A549 (cell line): Measurements from ENCODE around the gene CARMIL1. TPM values are rescaled to one million over a fixed set of nuclear protein-coding genes. Genes with fewer than 3 reads are reported as not detected.

Experiments
- ATAC-seq, 2 experiments: fragments of 200-7000 bp in 1 of 2; fragments of >200 bp in 1 of 2; cut with Nextera tagmentation in 1 of 2; cut with Tn5 transposase in 1 of 2; 3 replicates each; pipeline versions ENCODE4 v1.8.0 to v1.9.1; 2018 to 2020; ENCODE audit warnings: mild to moderate bottlenecking in 1 of 2, moderate library complexity in 1 of 2
- CTCF ChIA-PET: fragments of 300-600 bp; sonication (Branson Sonifier 250); formaldehyde crosslinking; extraction: SDS; loops from one replicate; lab custom pipeline; 2021; ENCODE audit warnings: antibody characterized with exemption, inconsistent platforms; lab: Yijun Ruan, JAX
- POLR2A ChIA-PET: fragments of 350-600 bp; formaldehyde crosslinking; extraction: SDS; loops from one replicate; lab custom pipeline; 2021; ENCODE audit warnings: antibody characterized with exemption, inconsistent platforms; lab: Yijun Ruan, JAX
- DNase-seq, 2 experiments: peaks; one replicate each; pipeline versions ENCODE4 v3.0.0 to v3.0.0-alpha.2; 2011 to 2016; ENCODE audit warnings: low read depth in 1 of 2, low spot score in 1 of 2
- FAIRE-seq: peaks from 2 replicates; lab custom pipeline; 2011; peaks lifted over from hg19 to GRCh38; lab: Jason Lieb, UNC
- H3K27ac ChIP-seq, 2 experiments: fragments of >200 bp; sonication (Bioruptor Twin); formaldehyde crosslinking; 3 replicates each; pipeline ENCODE4 v1.5.1; 2016 to 2017
- H3K4me1 ChIP-seq: fragments of >200 bp; sonication (Bioruptor Twin); formaldehyde crosslinking; 3 replicates; pipeline ENCODE4 v1.6.1; 2016
- H3K4me2 ChIP-seq: fragments of >200 bp; sonication (Bioruptor Twin); formaldehyde crosslinking; 3 replicates; pipeline ENCODE4 v1.6.1; 2016
- H3K4me3 ChIP-seq: fragments of >200 bp; sonication (Bioruptor Twin); formaldehyde crosslinking; 3 replicates; pipeline ENCODE4 v1.5.1; 2016
- H3K9me3 ChIP-seq: fragments of >200 bp; sonication (Bioruptor Twin); formaldehyde crosslinking; 3 replicates; pipeline ENCODE4 v1.6.1; 2016
- BCL3 ChIP-seq: fragments of >200 bp; sonication (Bioruptor Twin); formaldehyde crosslinking; IDR thresholded peaks from 3 replicates; pipeline ENCODE4 v1.6.1; 2016
- CBX8 ChIP-seq: fragments of 200-600 bp; sonication (generic); IDR thresholded peaks from 2 replicates; pipeline ENCODE4 v1.6.1; 2016
- CHD4 ChIP-seq: fragments of 200-600 bp; sonication (generic); IDR thresholded peaks from 2 replicates; pipeline ENCODE4 v1.6.1; 2016; ENCODE audit warnings: antibody characterized with exemption, mild to moderate bottlenecking, borderline replicate concordance
- EHMT2 ChIP-seq: fragments of 200-600 bp; sonication (generic); IDR thresholded peaks from 2 replicates; pipeline ENCODE4 v1.6.1; 2016; ENCODE audit warnings: antibody characterized with exemption, low read depth, mild to moderate bottlenecking, moderate library complexity
- ESRRA ChIP-seq: fragments of 150-350 bp; IDR thresholded peaks from 2 replicates; pipeline ENCODE4 v1.6.1; 2014; ENCODE audit warnings: mild to moderate bottlenecking, low read length, borderline replicate concordance
- FOSB ChIP-seq: fragments of 250-450 bp; sonication (Bioruptor Pico); IDR thresholded peaks from 2 replicates; pipeline ENCODE4 v1.5.0; 2020; ENCODE audit warnings: mild to moderate bottlenecking, moderate library complexity
- FOSL2 ChIP-seq, 2 experiments: fragments of 450-650 bp in 1 of 2; fragments of >200 bp in 1 of 2; sonication (Bioruptor Twin) in 1 of 2; formaldehyde crosslinking; IDR thresholded peaks; 2 replicates each; pipeline versions ENCODE4 v1.5.0 to v1.6.1; 2016 to 2020; ENCODE audit warnings: mild to moderate bottlenecking in 1 of 2, moderate library complexity in 1 of 2
- HMGXB4 ChIP-seq: fragments of 250-450 bp; sonication (Bioruptor Pico); IDR thresholded peaks from 2 replicates; pipeline ENCODE4 v1.5.0; 2021; ENCODE audit warnings: mild to moderate bottlenecking, moderate library complexity, borderline replicate concordance
- KDM5A ChIP-seq: fragments of 200-600 bp; sonication (generic); IDR thresholded peaks from 2 replicates; pipeline ENCODE4 v1.6.1; 2016; ENCODE audit warnings: antibody characterized with exemption, mild to moderate bottlenecking
- MAFK ChIP-seq: fragments of 450-650 bp; IDR thresholded peaks from 2 replicates; pipeline ENCODE4 v1.6.1; 2014; ENCODE audit not compliant: partially characterized antibody
- MYC ChIP-seq: IDR thresholded peaks from 2 replicates; pipeline ENCODE4 v1.6.1; 2012; ENCODE audit warnings: mild to moderate bottlenecking, inconsistent platforms, low read length, improper control_type of control experiment, borderline replicate concordance
- NPAS2 ChIP-seq: fragments of 250-450 bp; sonication (Bioruptor Pico); IDR thresholded peaks from 2 replicates; pipeline ENCODE4 v1.8.0; 2022; ENCODE audit warnings: mild to moderate bottlenecking, moderate library complexity, borderline replicate concordance
- POLR2A ChIP-seq: IDR thresholded peaks from 2 replicates; pipeline ENCODE4 v1.6.1; 2012; ENCODE audit warnings: mild to moderate bottlenecking, low read length
- RAD21 ChIP-seq, 2 experiments: fragments of >200 bp in 1 of 2; sonication (Bioruptor Twin) in 1 of 2; formaldehyde crosslinking in 1 of 2; IDR thresholded peaks in 1 of 2; conservative IDR thresholded peaks in 1 of 2; 2 replicates in 1 of 2; 3 replicates in 1 of 2; pipeline ENCODE4 v1.6.1; 2012 to 2018; ENCODE audit warnings: inconsistent platforms in 1 of 2
- RCOR1 ChIP-seq: fragments of 150-350 bp; IDR thresholded peaks from 2 replicates; pipeline ENCODE4 v1.6.1; 2014; ENCODE audit warnings: antibody characterized with exemption, low read length, low read depth
- RFX5 ChIP-seq: fragments of 450-650 bp; IDR thresholded peaks from 2 replicates; pipeline ENCODE4 v1.7.1; 2014; ENCODE audit warnings: antibody characterized with exemption, mild to moderate bottlenecking, moderate library complexity
- TFCP2L1 ChIP-seq: fragments of 250-450 bp; sonication (Bioruptor Pico); IDR thresholded peaks from 2 replicates; pipeline ENCODE4 v1.5.0; 2021; ENCODE audit warnings: mild to moderate bottlenecking
- TP53 ChIP-seq: fragments of 250-450 bp; sonication (Bioruptor Pico); IDR thresholded peaks from 2 replicates; pipeline ENCODE4 v1.5.0; 2021; ENCODE audit warnings: mild to moderate bottlenecking, moderate library complexity
- ZC3H11A ChIP-seq: fragments of 450-650 bp; IDR thresholded peaks from 2 replicates; pipeline ENCODE4 v1.6.1; 2014; ENCODE audit warnings: antibody characterized with exemption, mild to moderate bottlenecking
- WGBS: methylation state at CpG from one replicate; pipeline ENCODE4 v1.1.6; 2017; ENCODE audit errors: missing lambda C conversion rate; 5-methylcytosine and 5-hydroxymethylcytosine counted together
- polyA plus RNA-seq, 4 experiments: library from polyadenylated mRNA; depleted of rRNA in 3 of 4; stranded (reverse); fragments of >200 nt; fragmentation: RNase III in 1 of 4; extraction: RNeasy Plus Mini Kit Qiagen cat#74134 plus additional on column Dnase treatment in 1 of 4; gene quantifications; 2 replicates in 3 of 4; 3 replicates in 1 of 4; pipeline ENCODE4 v1.2.3, GENCODE V29; 2011 to 2017
- TF ChIP-seq, protein P1 (sequence below): fragments of >200 bp; sonication (Bioruptor Twin); formaldehyde crosslinking; IDR thresholded peaks from 3 replicates; pipeline ENCODE4 v1.5.1; 2016
- TF ChIP-seq, protein P2 (sequence below): IDR thresholded peaks from 2 replicates; pipeline ENCODE4 v1.6.1; 2012

The CARMIL1 gene
- polyA plus RNA-seq, 2 of the 4 experiments (the other 2 are of a cell fraction): 11.5 to 11.8 TPM

- H3K4me2 ChIP-seq: no peak overlapping the region
- ATAC-seq (no peak), FAIRE-seq (no peak), DNase-seq (no peak)
- ChIA-PET POLR2A (no interaction called here), CTCF (interaction anchor here (0.8 to 1.1 kb wide), 2 partner anchors 14 to 24 kb away, joined by 3 read pairs; no protein-coding TSS in a partner anchor)
- H3K4me3 ChIP-seq: no peak overlapping the region
- no peak overlapping the region for H3K27ac ChIP-seq
- WGBS: 76% methylated on average over 4 of the region's 4 CpGs
- no peaks in the 10 kb centered on the region for H3K9me3 ChIP-seq
- no peak for TF ChIP-seq POLR2A
- no peaks in the 10 kb centered on the region for H3K4me1 ChIP-seq
These were observed 300.8 kb downstream of the CARMIL1 start for GRCh38 chr6:25579902-25580495.

GRCh38 chr6:25582101-25582500 is 302.9 kb downstream of the CARMIL1 start:
- FAIRE-seq (no peak), DNase-seq (no peak), ATAC-seq (no peak)
- no peak for TF ChIP-seq EHMT2
- no peak for TF ChIP-seq RFX5
- no peak for TF ChIP-seq CBX8
- H3K27ac ChIP-seq: no peak overlapping the region
- H3K4me2 ChIP-seq: no peak overlapping the region
- 68% methylated on average over 4 of the region's 4 CpGs for WGBS
- H3K9me3 ChIP-seq: no peaks in the 10 kb centered on the region
- ChIA-PET CTCF (no interaction called here), POLR2A (no interaction called here)
- H3K4me3 ChIP-seq: no peak overlapping the region
- no peaks in the 10 kb centered on the region for H3K4me1 ChIP-seq

GRCh38 chr6:25583099-25583498 is 303.9 kb downstream of the CARMIL1 start:
- Histone ChIP-seq H3K4me3 (no peak overlapping the region), H3K9me3 (no peaks in the 10 kb centered on the region), H3K4me1 (no peaks in the 10 kb centered on the region)
- FAIRE-seq: no peak
- CTCF ChIA-PET: interaction anchor here (0.6 to 1.2 kb wide), 2 partner anchors 26 to 359 kb away, joined by 3 to 5 read pairs; no protein-coding TSS in a partner anchor
- TF ChIP-seq NPAS2 (CRISPR knock-in tag) (no peak), BCL3 (no peak), TFCP2L1 (no peak), CBX8 (no peak), FOSL2 (IDR thresholded peaks at IDR 0.05) (no peak), FOSL2 (CRISPR knock-in tag; IDR thresholded peaks at IDR 0.05) (no peak), KDM5A (no peak), MAFK (no peak), RCOR1 (no peak), ZC3H11A (no peak), RAD21 (conservative IDR thresholded peaks at IDR 0.05 in 1 of 2, IDR thresholded peaks at IDR 0.05 in 1 of 2) (no peak), ESRRA (no peak), MYC (no peak)
- TF ChIP-seq, protein P1, sequence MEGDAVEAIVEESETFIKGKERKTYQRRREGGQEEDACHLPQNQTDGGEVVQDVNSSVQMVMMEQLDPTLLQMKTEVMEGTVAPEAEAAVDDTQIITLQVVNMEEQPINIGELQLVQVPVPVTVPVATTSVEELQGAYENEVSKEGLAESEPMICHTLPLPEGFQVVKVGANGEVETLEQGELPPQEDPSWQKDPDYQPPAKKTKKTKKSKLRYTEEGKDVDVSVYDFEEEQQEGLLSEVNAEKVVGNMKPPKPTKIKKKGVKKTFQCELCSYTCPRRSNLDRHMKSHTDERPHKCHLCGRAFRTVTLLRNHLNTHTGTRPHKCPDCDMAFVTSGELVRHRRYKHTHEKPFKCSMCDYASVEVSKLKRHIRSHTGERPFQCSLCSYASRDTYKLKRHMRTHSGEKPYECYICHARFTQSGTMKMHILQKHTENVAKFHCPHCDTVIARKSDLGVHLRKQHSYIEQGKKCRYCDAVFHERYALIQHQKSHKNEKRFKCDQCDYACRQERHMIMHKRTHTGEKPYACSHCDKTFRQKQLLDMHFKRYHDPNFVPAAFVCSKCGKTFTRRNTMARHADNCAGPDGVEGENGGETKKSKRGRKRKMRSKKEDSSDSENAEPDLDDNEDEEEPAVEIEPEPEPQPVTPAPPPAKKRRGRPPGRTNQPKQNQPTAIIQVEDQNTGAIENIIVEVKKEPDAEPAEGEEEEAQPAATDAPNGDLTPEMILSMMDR: no peak
- TF ChIP-seq, protein P2, sequence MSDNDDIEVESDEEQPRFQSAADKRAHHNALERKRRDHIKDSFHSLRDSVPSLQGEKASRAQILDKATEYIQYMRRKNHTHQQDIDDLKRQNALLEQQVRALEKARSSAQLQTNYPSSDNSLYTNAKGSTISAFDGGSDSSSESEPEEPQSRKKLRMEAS: no peak
- TF ChIP-seq, all 56 proteins: peak for 0
- H3K4me2 ChIP-seq: no peak overlapping the region
- no peak for ATAC-seq
- no peak for DNase-seq
- POLR2A ChIA-PET: no interaction called here
- no peak overlapping the region for H3K27ac ChIP-seq

DNA sequence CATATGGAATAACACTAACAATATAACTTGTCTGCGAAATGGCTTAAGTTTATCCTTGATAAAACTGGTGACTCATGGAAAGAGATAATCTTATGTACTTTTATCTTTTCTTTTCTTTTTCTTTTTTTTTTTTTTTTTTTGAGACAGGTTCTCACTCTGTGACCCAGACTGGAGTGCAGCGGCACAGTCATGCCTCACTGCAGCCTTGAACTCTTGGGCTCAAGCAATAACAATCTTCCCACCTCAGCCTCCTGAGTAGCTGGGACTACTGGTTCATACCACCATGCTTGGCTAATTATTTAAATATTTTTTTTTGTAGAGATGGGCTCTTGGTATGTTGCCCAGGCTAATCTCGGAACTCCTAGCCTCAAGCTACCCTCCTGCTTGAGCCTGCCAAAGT is 304.7 kb downstream of the CARMIL1 start:
- Histone ChIP-seq H3K4me2 (no peak overlapping the region), H3K27ac (no peak overlapping the region), H3K4me3 (no peak overlapping the region), H3K9me3 (no peaks in the 10 kb centered on the region), H3K4me1 (no peaks in the 10 kb centered on the region)
- ChIA-PET CTCF (interaction anchor here (0.6 to 1.2 kb wide), 2 partner anchors 27 to 360 kb away, joined by 3 to 5 read pairs; no protein-coding TSS in a partner anchor), POLR2A (no interaction called here)
- DNase-seq (no peak), FAIRE-seq (no peak), ATAC-seq (no peak)
- 88% methylated on average over 3 of the region's 3 CpGs for WGBS
- TF ChIP-seq EHMT2 (no peak), FOSB (CRISPR knock-in tag) (no peak), BCL3 (no peak), MAFK (no peak), CHD4 (no peak), TP53 (CRISPR knock-in tag) (no peak), HMGXB4 (CRISPR knock-in tag) (no peak)
